PC-3 (cell line): Measurements from ENCODE around the gene SAA1.

Experiments
- EZH2 ChIP-seq: fragments of 300-600 bp; sonication (generic); IDR thresholded peaks from one replicate; pipeline ENCODE4 v1.6.1; 2017; ENCODE audit warnings: antibody characterized with exemption, mild to moderate bottlenecking, low read length; ENCODE audit not compliant: unreplicated experiment
- TF ChIP-seq, protein P1 (sequence below): fragments of 300-600 bp; sonication (generic); conservative IDR thresholded peaks from 2 replicates; pipeline ENCODE4 v1.5.1; 2017; ENCODE audit warnings: antibody characterized with exemption, low read depth, mild to moderate bottlenecking, low read length

DNA sequence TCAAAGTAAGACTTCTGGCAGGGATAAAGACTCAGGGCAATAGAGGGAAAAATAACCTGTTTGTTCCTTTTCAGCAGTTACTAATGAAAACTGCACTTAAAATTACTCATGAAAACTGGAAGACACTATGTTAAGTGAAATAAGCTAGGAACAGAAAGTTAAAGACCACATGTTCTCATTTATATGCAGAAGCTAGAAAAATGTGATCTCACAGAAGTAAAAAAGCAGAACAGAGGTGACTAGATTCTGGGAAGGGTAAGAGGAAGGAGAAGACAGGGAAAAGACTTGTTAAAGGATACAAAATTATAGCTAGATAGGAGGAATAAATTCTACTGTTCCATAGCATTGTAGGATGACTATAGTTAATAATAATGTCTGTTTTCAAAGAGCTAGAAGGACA lies 33.7 kb downstream of the SAA1 start:
- TF ChIP-seq, protein P1, sequence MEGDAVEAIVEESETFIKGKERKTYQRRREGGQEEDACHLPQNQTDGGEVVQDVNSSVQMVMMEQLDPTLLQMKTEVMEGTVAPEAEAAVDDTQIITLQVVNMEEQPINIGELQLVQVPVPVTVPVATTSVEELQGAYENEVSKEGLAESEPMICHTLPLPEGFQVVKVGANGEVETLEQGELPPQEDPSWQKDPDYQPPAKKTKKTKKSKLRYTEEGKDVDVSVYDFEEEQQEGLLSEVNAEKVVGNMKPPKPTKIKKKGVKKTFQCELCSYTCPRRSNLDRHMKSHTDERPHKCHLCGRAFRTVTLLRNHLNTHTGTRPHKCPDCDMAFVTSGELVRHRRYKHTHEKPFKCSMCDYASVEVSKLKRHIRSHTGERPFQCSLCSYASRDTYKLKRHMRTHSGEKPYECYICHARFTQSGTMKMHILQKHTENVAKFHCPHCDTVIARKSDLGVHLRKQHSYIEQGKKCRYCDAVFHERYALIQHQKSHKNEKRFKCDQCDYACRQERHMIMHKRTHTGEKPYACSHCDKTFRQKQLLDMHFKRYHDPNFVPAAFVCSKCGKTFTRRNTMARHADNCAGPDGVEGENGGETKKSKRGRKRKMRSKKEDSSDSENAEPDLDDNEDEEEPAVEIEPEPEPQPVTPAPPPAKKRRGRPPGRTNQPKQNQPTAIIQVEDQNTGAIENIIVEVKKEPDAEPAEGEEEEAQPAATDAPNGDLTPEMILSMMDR, result no peak
- TF ChIP-seq EZH2, result no peak
